HL-60 (cell line): ENCODE data around the gene TTF2.
"Not testable (repeated sequence)": the region's sequence is repeated elsewhere in the genome, so short reads cannot be mapped to it uniquely, and the experiment has no call there.

Experiments used
- DNase-seq, 2 experiments: peaks; one replicate each; pipeline ENCODE4 v3.0.0-alpha.2; 2010 to 2020; ENCODE audit warnings: low read depth in 1 of 2, low spot score in 1 of 2
- H3K27ac ChIP-seq: fragments of 250-450 bp; sonication (Bioruptor Pico); replicated peaks from 2 replicates; pipeline ENCODE4 v1.5.1; 2020; ENCODE audit warnings: mild to moderate bottlenecking, moderate library complexity
- H3K27me3 ChIP-seq: fragments of 250-450 bp; sonication (Bioruptor Pico); 2 replicates; pipeline ENCODE4 v1.5.1; 2021; ENCODE audit warnings: mild to moderate bottlenecking, moderate library complexity; ENCODE audit not compliant: insufficient read depth, poor library complexity, severe bottlenecking
- H3K4me3 ChIP-seq: replicated peaks from 2 replicates; pipeline ENCODE4 v1.5.1; 2011; ENCODE audit warnings: mild to moderate bottlenecking, control low read depth, low read length; ENCODE audit not compliant: insufficient read depth
- CTCF ChIP-seq: IDR thresholded peaks from one replicate; pipeline ENCODE4 v1.5.1; 2011; ENCODE audit warnings: low read length, control low read depth, inconsistent platforms; ENCODE audit not compliant: insufficient read depth
- GABPA ChIP-seq: IDR thresholded peaks from 2 replicates; pipeline ENCODE4 v1.6.1; 2012; ENCODE audit warnings: low read depth
- POLR2AphosphoS5 ChIP-seq: IDR thresholded peaks from 2 replicates; pipeline ENCODE4 v1.6.1; 2012; ENCODE audit warnings: low read depth
- REST ChIP-seq: IDR thresholded peaks from 2 replicates; pipeline ENCODE4 v1.6.1; 2012; ENCODE audit warnings: low read depth; ENCODE audit not compliant: insufficient replicate concordance
- SPI1 ChIP-seq: IDR thresholded peaks from 2 replicates; pipeline ENCODE4 v1.6.1; 2012; ENCODE audit warnings: low read depth, mild to moderate bottlenecking, borderline replicate concordance

TTF2 gene

GRCh38 chr1:117118137-117118536 is 58.0 kb downstream of the TTF2 start:
- no peak for TF ChIP-seq CTCF
- TF ChIP-seq POLR2AphosphoS5, result no peak
- TF ChIP-seq SPI1, result no peak
- TF ChIP-seq REST, result no peak
- TF ChIP-seq GABPA, result no peak
- no peak overlapping the region for H3K27ac ChIP-seq

GRCh38 chr1:117119144-117119543 is 59.0 kb downstream of the TTF2 start:
- not testable (repeated sequence) for DNase-seq, H3K27me3 ChIP-seq, H3K27ac ChIP-seq, H3K4me3 ChIP-seq

More at GRCh38 chr1:117118137-117118536, 58.0 kb downstream of the TTF2 start:
- no peaks in the 10 kb centered on the region for H3K27me3 ChIP-seq
- no peak for DNase-seq
- H3K4me3 ChIP-seq, result no peak overlapping the region

GRCh38 chr1:117120774-117121588 is 60.9 kb downstream of the TTF2 start:
- no peak overlapping the region; the same call in 1 of the 2 replicates for H3K27ac ChIP-seq
- no peak for DNase-seq
- TF ChIP-seq CTCF (no peak), POLR2AphosphoS5 (no peak), SPI1 (no peak), GABPA (no peak), REST (no peak)
- H3K4me3 ChIP-seq, result peak overlapping the region; percentile 60
- no peaks in the 10 kb centered on the region for H3K27me3 ChIP-seq

GRCh38 chr1:117121589-117122329 is 61.6 kb downstream of the TTF2 start, which contains the start of gene TRIM45:
Gene TRIM45, minus strand, starts transcription at chr1:117121749. Its CDS starts 548 bp downstream, at chr1:117121201.
- peak; percentile 71 to 90 for DNase-seq
- Histone ChIP-seq H3K27me3 (no peaks in the 10 kb centered on the region), H3K27ac (peak within 1 kb of the TSS; percentile 56), H3K4me3 (peak within 1 kb of the TSS; percentile 60)
- TF ChIP-seq POLR2AphosphoS5 (no peak), REST (no peak), CTCF (peak; percentile 17), SPI1 (no peak), GABPA (no peak)
